ENCODE data around the gene TDRD7. TPM values are rescaled to one million over a fixed set of nuclear protein-coding genes. Genes with fewer than 3 reads are reported as not detected.

The TDRD7 gene
- total and polyA plus RNA-seq, 2 of the 8 experiments (the other 6 are each of a cell fraction or from before 2014, with no cell fraction given) = 1.2 to 2.3 TPM

DNA sequence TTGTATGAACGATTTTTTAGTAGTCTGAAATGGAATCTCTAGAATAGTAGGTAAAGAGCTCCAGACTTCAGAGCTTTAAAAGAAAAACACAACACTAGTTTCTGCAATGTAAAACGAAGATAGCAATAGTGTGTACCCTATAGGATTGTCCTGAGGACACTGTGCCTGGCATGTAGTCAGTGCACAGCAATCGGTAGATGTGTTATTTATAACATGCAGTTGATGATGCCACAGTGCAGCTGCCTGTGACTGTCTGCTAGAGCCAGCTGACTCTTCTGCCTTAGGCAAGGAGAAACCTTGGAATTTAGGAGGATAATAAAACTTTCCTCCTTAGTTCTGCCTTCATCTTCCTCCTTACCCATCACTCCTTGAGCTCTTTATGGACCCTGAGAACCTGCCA is 61.8 kb downstream of the TDRD7 start:
- no peak overlapping the region for H3K14ac ChIP-seq (ENCODE audit: insufficient read length)
- H2BK5ac ChIP-seq (ENCODE audit: low read depth, low read length) = no peak overlapping the region
- no peaks in the 10 kb centered on the region for H3K79me1 ChIP-seq (ENCODE audit: low read depth, low read length)
- no peak overlapping the region for H2BK15ac ChIP-seq (ENCODE audit: low read length)
- no peak overlapping the region for H4K5ac ChIP-seq (ENCODE audit: insufficient read length, low read depth, low read length)
- no peak overlapping the region for H3K27ac ChIP-seq (ENCODE audit: low read depth, low read length)
- no peak overlapping the region for H3K18ac ChIP-seq (ENCODE audit: extremely low read depth, low read length)
- no peak overlapping the region for H3K4me2 ChIP-seq (ENCODE audit: insufficient read depth in 1 of 2, low read depth in 2 of 2, low read length in 2 of 2)
- no peak overlapping the region for H4K91ac ChIP-seq (replicated peaks; ENCODE audit: insufficient read length, low read length)
- no peaks in the 10 kb centered on the region for H3K23me2 ChIP-seq (ENCODE audit: low read depth, low read length)
- no peak overlapping the region for H2AK5ac ChIP-seq (ENCODE audit: low read depth, low read length)
- no peak overlapping the region for H3K4ac ChIP-seq (replicated peaks; ENCODE audit: insufficient read length, low read depth, low read length)
- POLR2A ChIA-PET (ENCODE audit: partially characterized antibody) = no interaction called here
- no peaks in the 10 kb centered on the region for H3K4me1 ChIP-seq (replicated peaks in 1 of 4; ENCODE audit: control insufficient read depth in 3 of 4, insufficient read depth in 4 of 4, low read length in 3 of 4)
- H2BK120ac ChIP-seq (replicated peaks; ENCODE audit: low read depth, low read length) = no peak overlapping the region
- no peak overlapping the region for H4K8ac ChIP-seq (ENCODE audit: extremely low read depth, insufficient read depth, low read length)
- H3K4me3 ChIP-seq (ENCODE audit: extremely low read depth in 1 of 4, insufficient read depth in 2 of 4, low read depth in 3 of 4, low read length in 4 of 4) = no peak overlapping the region
- H3K23ac ChIP-seq (ENCODE audit: insufficient read length) = no peak overlapping the region
- no peak overlapping the region for H3K9ac ChIP-seq (replicated peaks in 1 of 4; ENCODE audit: extremely low read depth in 1 of 4, low read depth in 3 of 4, low read length in 3 of 4)
- no peaks in the 10 kb centered on the region for H4K20me1 ChIP-seq (replicated peaks in 1 of 2; ENCODE audit: control insufficient read depth in 1 of 2, insufficient read depth in 2 of 2, low read length in 2 of 2)
- H3K79me2 ChIP-seq (ENCODE audit: control insufficient read depth in 1 of 2, insufficient read depth in 2 of 2, low read length in 2 of 2) = no peaks in the 10 kb centered on the region
- no peaks in the 10 kb centered on the region for H3K9me3 ChIP-seq (ENCODE audit: insufficient read depth in 2 of 2, low read depth in 1 of 2, low read length in 1 of 2)
- H3K27me3 ChIP-seq (replicated peaks in 1 of 4; ENCODE audit: control insufficient read depth in 3 of 4, extremely low read depth in 1 of 4, insufficient read depth in 3 of 4, low read length in 3 of 4) = no peaks in the 10 kb centered on the region
- no peak overlapping the region for H2BK20ac ChIP-seq (ENCODE audit: low read length)
- H2AFZ ChIP-seq (ENCODE audit: low read length) = no peak overlapping the region
- WGBS, 2 experiments (ENCODE audit: extremely low coverage in 1 of 2, insufficient coverage in 1 of 2, insufficient read length in 1 of 2, insufficient replicate concordance in 2 of 2, low coverage in 1 of 2, low lambda C conversion rate in 2 of 2, missing lambda C conversion rate in 1 of 2) = 70% methylated on average over 3 of the region's 3 CpGs; no CpG with 5 or more reads in 1 of the 2 experiments
- no peak overlapping the region for H2BK12ac ChIP-seq (ENCODE audit: low read depth, low read length)
- H3K36me3 ChIP-seq (ENCODE audit: control insufficient read depth in 2 of 4, insufficient read depth in 4 of 4, low read length in 3 of 4) = no peaks in the 10 kb centered on the region
- no peak overlapping the region for H3K56ac ChIP-seq (replicated peaks; ENCODE audit: insufficient read length, low read depth, low read length)
- DNase-seq (ENCODE audit: low read depth in 1 of 2, low spot score in 2 of 2) (no peak), FAIRE-seq (no peak)
- CTCF ChIA-PET (ENCODE audit: partially characterized antibody) = interaction anchor here (1.1 to 10.1 kb wide), 9 partner anchors 11 to 142 kb away, joined by 3 to 574 read pairs (median 7); no protein-coding TSS in a partner anchor
- no peak for TF ChIP-seq BCL11A (IDR thresholded peaks at IDR 0.05; ENCODE audit: low read depth in 2 of 2, low read length in 2 of 2)
- no peak for TF ChIP-seq ASH2L (IDR thresholded peaks at IDR 0.05; ENCODE audit: low read length)
- no peak for TF ChIP-seq TAF7 (optimal IDR thresholded peaks at IDR 0.05; ENCODE audit: borderline replicate concordance, low read depth, low read length)
- TF ChIP-seq MAFK (IDR thresholded peaks at IDR 0.05; ENCODE audit: low read depth, low read length) = no peak
- TF ChIP-seq GTF2F1 (IDR thresholded peaks at IDR 0.05; ENCODE audit: borderline replicate concordance, low read depth, low read length) = no peak
- TF ChIP-seq YY1 (IDR thresholded peaks at IDR 0.05; ENCODE audit: low read depth, low read length) = no peak
- TF ChIP-seq CHD1 (IDR thresholded peaks at IDR 0.05; ENCODE audit: low read depth, low read length) = no peak
- no peak for TF ChIP-seq RFX5 (IDR thresholded peaks at IDR 0.05; ENCODE audit: borderline replicate concordance, low read depth, low read length)
- TF ChIP-seq, protein P1, sequence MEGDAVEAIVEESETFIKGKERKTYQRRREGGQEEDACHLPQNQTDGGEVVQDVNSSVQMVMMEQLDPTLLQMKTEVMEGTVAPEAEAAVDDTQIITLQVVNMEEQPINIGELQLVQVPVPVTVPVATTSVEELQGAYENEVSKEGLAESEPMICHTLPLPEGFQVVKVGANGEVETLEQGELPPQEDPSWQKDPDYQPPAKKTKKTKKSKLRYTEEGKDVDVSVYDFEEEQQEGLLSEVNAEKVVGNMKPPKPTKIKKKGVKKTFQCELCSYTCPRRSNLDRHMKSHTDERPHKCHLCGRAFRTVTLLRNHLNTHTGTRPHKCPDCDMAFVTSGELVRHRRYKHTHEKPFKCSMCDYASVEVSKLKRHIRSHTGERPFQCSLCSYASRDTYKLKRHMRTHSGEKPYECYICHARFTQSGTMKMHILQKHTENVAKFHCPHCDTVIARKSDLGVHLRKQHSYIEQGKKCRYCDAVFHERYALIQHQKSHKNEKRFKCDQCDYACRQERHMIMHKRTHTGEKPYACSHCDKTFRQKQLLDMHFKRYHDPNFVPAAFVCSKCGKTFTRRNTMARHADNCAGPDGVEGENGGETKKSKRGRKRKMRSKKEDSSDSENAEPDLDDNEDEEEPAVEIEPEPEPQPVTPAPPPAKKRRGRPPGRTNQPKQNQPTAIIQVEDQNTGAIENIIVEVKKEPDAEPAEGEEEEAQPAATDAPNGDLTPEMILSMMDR (IDR thresholded peaks at IDR 0.05; ENCODE audit: control extremely low read depth in 1 of 3, insufficient read depth in 1 of 3, low read depth in 1 of 3, low read length in 3 of 3) = no peak
- no peak for TF ChIP-seq USF2 (IDR thresholded peaks at IDR 0.05; ENCODE audit: low read length)
- TF ChIP-seq GABPA (IDR thresholded peaks at IDR 0.05; ENCODE audit: borderline replicate concordance, insufficient read depth, low read length) = no peak

Measured in H1 (cell line).